Measurements from ENCODE around the gene VWC2L. TPM values are rescaled to one million over a fixed set of nuclear protein-coding genes. Genes with fewer than 3 reads are reported as not detected.

VWC2L gene
- polyA plus RNA-seq (2013, experiment 1 of 2), result not detected
- polyA plus RNA-seq (2013, experiment 2 of 2), result 0.10 TPM

- Histone ChIP-seq H3K36me3 (ENCODE audit: control insufficient read depth, insufficient read depth, low read length) (no peaks in the 10 kb centered on the region), H3K27ac (ENCODE audit: low read depth, low read length, severe bottlenecking) (no peak within 1 kb of the TSS), H3K4me1 (ENCODE audit: control insufficient read depth, insufficient read depth, low read length, poor library complexity, severe bottlenecking) (no peaks in the 10 kb centered on the region), H3K9me3 (ENCODE audit: control insufficient read depth, low read length) (no peaks in the 10 kb centered on the region), H3K4me3 (ENCODE audit: extremely low read depth, insufficient read depth, low read length, poor library complexity, severe bottlenecking) (no peak within 1 kb of the TSS)
- WGBS, 2 experiments (ENCODE audit: insufficient coverage in 2 of 2), result 13% methylated on average over 15 to 16 of the region's 19 CpGs
These were observed at the start of gene VWC2L for GRCh38 chr2:214410918-214411554. Gene VWC2L, plus strand, starts transcription at chr2:214411054. Its CDS starts 3,140 bp downstream, at chr2:214414194.

- Histone ChIP-seq H3K9me3 (ENCODE audit: control insufficient read depth, low read length) (peaks cover 11% of the 10 kb centered on the region), H3K36me3 (ENCODE audit: control insufficient read depth, insufficient read depth, low read length) (no peaks in the 10 kb centered on the region), H3K4me3 (ENCODE audit: extremely low read depth, insufficient read depth, low read length, poor library complexity, severe bottlenecking) (no peak overlapping the region), H3K27ac (ENCODE audit: low read depth, low read length, severe bottlenecking) (no peak overlapping the region), H3K4me1 (ENCODE audit: control insufficient read depth, insufficient read depth, low read length, poor library complexity, severe bottlenecking) (no peaks in the 10 kb centered on the region)
- 86 to 100% methylated on average over 1 of the region's 4 CpGs for WGBS, 2 experiments (ENCODE audit: insufficient coverage in 2 of 2)
These were observed 49.7 kb upstream of the VWC2L start for GRCh38 chr2:214361116-214361515.

GRCh38 chr2:214365549-214365948 lies 45.3 kb upstream of the VWC2L start:
- H3K36me3 ChIP-seq (ENCODE audit: control insufficient read depth, insufficient read depth, low read length), result no peaks in the 10 kb centered on the region
- H3K27ac ChIP-seq (ENCODE audit: low read depth, low read length, severe bottlenecking), result no peak overlapping the region
- H3K4me1 ChIP-seq (ENCODE audit: control insufficient read depth, insufficient read depth, low read length, poor library complexity, severe bottlenecking), result no peaks in the 10 kb centered on the region
- no peak overlapping the region for H3K4me3 ChIP-seq (ENCODE audit: extremely low read depth, insufficient read depth, low read length, poor library complexity, severe bottlenecking)
- no peaks in the 10 kb centered on the region for H3K9me3 ChIP-seq (ENCODE audit: control insufficient read depth, low read length)
- WGBS, 2 experiments (ENCODE audit: insufficient coverage in 2 of 2), result no CpG with 5 or more reads among the region's 1 CpG

- Histone ChIP-seq H3K36me3 (ENCODE audit: control insufficient read depth, insufficient read depth, low read length) (no peaks in the 10 kb centered on the region), H3K4me1 (ENCODE audit: control insufficient read depth, insufficient read depth, low read length, poor library complexity, severe bottlenecking) (no peaks in the 10 kb centered on the region), H3K27ac (ENCODE audit: low read depth, low read length, severe bottlenecking) (no peak overlapping the region), H3K4me3 (ENCODE audit: extremely low read depth, insufficient read depth, low read length, poor library complexity, severe bottlenecking) (no peak overlapping the region), H3K9me3 (ENCODE audit: control insufficient read depth, low read length) (no peaks in the 10 kb centered on the region)
- WGBS, 2 experiments (ENCODE audit: insufficient coverage in 2 of 2), result 100% methylated on average over 1 of the region's 3 CpGs; no CpG with 5 or more reads in 1 of the 2 experiments
These were observed 43.7 kb upstream of the VWC2L start for GRCh38 chr2:214367171-214367570.

- no peak overlapping the region for H3K27ac ChIP-seq (ENCODE audit: low read depth, low read length, severe bottlenecking)
- 96 to 100% methylated on average over 5 of the region's 7 CpGs for WGBS, 2 experiments (ENCODE audit: insufficient coverage in 2 of 2)
These were observed 34.1 kb upstream of the VWC2L start for GRCh38 chr2:214376618-214377285.

DNA sequence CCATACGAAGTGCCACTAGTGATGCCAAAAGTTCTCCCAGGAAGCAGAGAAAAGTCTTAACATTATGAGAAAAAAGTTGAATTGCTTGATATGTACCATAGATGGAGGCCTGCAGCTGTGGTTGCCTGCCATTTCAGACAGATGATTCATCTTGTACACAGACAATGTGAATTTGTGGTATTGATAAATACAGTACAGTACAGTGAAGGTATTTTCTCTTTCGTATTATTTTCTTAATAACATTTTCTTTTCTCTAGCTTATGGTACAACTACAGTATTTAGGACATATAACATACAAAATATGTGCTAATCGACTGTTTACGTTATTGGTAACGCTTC lies 33.6 kb upstream of the VWC2L start:
- H3K36me3 ChIP-seq (ENCODE audit: control insufficient read depth, insufficient read depth, low read length), result no peaks in the 10 kb centered on the region
- no peak overlapping the region for H3K27ac ChIP-seq (ENCODE audit: low read depth, low read length, severe bottlenecking)
- H3K4me3 ChIP-seq (ENCODE audit: extremely low read depth, insufficient read depth, low read length, poor library complexity, severe bottlenecking), result no peak overlapping the region
- H3K4me1 ChIP-seq (ENCODE audit: control insufficient read depth, insufficient read depth, low read length, poor library complexity, severe bottlenecking), result no peaks in the 10 kb centered on the region
- H3K9me3 ChIP-seq (ENCODE audit: control insufficient read depth, low read length), result no peaks in the 10 kb centered on the region
- WGBS, 2 experiments (ENCODE audit: insufficient coverage in 2 of 2), result 100% methylated on average over 1 of the region's 5 CpGs

More at GRCh38 chr2:214376618-214377285, 34.1 kb upstream of the VWC2L start:
- Histone ChIP-seq H3K9me3 (ENCODE audit: control insufficient read depth, low read length) (no peaks in the 10 kb centered on the region), H3K4me1 (ENCODE audit: control insufficient read depth, insufficient read depth, low read length, poor library complexity, severe bottlenecking) (no peaks in the 10 kb centered on the region), H3K36me3 (ENCODE audit: control insufficient read depth, insufficient read depth, low read length) (no peaks in the 10 kb centered on the region), H3K4me3 (ENCODE audit: extremely low read depth, insufficient read depth, low read length, poor library complexity, severe bottlenecking) (no peak overlapping the region)

GRCh38 chr2:214378455-214379103 lies 32.3 kb upstream of the VWC2L start:
- no peaks in the 10 kb centered on the region for H3K36me3 ChIP-seq (ENCODE audit: control insufficient read depth, insufficient read depth, low read length)
- WGBS, 2 experiments (ENCODE audit: insufficient coverage in 2 of 2), result 81 to 91% methylated on average over 2 to 3 of the region's 3 CpGs
- H3K27ac ChIP-seq (ENCODE audit: low read depth, low read length, severe bottlenecking), result no peak overlapping the region
- H3K4me1 ChIP-seq (ENCODE audit: control insufficient read depth, insufficient read depth, low read length, poor library complexity, severe bottlenecking), result no peaks in the 10 kb centered on the region
- H3K9me3 ChIP-seq (ENCODE audit: control insufficient read depth, low read length), result no peaks in the 10 kb centered on the region
- H3K4me3 ChIP-seq (ENCODE audit: extremely low read depth, insufficient read depth, low read length, poor library complexity, severe bottlenecking), result no peak overlapping the region

DNA sequence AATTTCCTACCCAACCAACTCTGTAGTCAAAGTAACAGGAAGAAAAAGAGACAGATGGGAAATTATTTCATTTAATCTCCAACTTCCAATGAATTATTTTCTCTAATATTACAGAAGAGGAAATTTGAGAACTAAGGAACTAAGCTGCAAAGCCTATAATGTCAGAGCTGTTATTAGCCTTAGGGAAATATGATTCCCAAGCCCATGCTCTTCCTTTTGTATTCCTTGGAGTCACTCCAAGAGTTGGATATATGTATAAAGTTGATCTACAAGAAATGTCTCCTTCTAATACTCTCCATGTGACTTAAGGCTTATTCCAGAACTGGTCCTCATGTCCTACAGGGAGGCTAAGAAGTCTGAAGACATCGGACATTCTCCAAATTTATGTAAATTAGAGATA lies 31.6 kb upstream of the VWC2L start:
- 100% methylated on average over 1 of the region's 1 CpG; no CpG with 5 or more reads in 1 of the 2 experiments for WGBS, 2 experiments (ENCODE audit: insufficient coverage in 2 of 2)
- Histone ChIP-seq H3K27ac (ENCODE audit: low read depth, low read length, severe bottlenecking) (no peak overlapping the region), H3K36me3 (ENCODE audit: control insufficient read depth, insufficient read depth, low read length) (no peaks in the 10 kb centered on the region), H3K4me3 (ENCODE audit: extremely low read depth, insufficient read depth, low read length, poor library complexity, severe bottlenecking) (no peak overlapping the region), H3K4me1 (ENCODE audit: control insufficient read depth, insufficient read depth, low read length, poor library complexity, severe bottlenecking) (no peaks in the 10 kb centered on the region), H3K9me3 (ENCODE audit: control insufficient read depth, low read length) (no peaks in the 10 kb centered on the region)

GRCh38 chr2:214380681-214381080 lies 30.2 kb upstream of the VWC2L start:
- H3K36me3 ChIP-seq (ENCODE audit: control insufficient read depth, insufficient read depth, low read length), result no peaks in the 10 kb centered on the region
- H3K27ac ChIP-seq (ENCODE audit: low read depth, low read length, severe bottlenecking), result no peak overlapping the region
- H3K4me3 ChIP-seq (ENCODE audit: extremely low read depth, insufficient read depth, low read length, poor library complexity, severe bottlenecking), result no peak overlapping the region
- H3K9me3 ChIP-seq (ENCODE audit: control insufficient read depth, low read length), result no peaks in the 10 kb centered on the region
- WGBS, 2 experiments (ENCODE audit: insufficient coverage in 2 of 2), result 80 to 88% methylated on average over 4 of the region's 5 CpGs
- H3K4me1 ChIP-seq (ENCODE audit: control insufficient read depth, insufficient read depth, low read length, poor library complexity, severe bottlenecking), result no peaks in the 10 kb centered on the region

GRCh38 chr2:214382229-214382628 lies 28.6 kb upstream of the VWC2L start:
- Histone ChIP-seq H3K4me1 (ENCODE audit: control insufficient read depth, insufficient read depth, low read length, poor library complexity, severe bottlenecking) (no peaks in the 10 kb centered on the region), H3K4me3 (ENCODE audit: extremely low read depth, insufficient read depth, low read length, poor library complexity, severe bottlenecking) (no peak overlapping the region), H3K9me3 (ENCODE audit: control insufficient read depth, low read length) (no peaks in the 10 kb centered on the region), H3K36me3 (ENCODE audit: control insufficient read depth, insufficient read depth, low read length) (no peaks in the 10 kb centered on the region), H3K27ac (ENCODE audit: low read depth, low read length, severe bottlenecking) (no peak overlapping the region)
- no CpG with 5 or more reads among the region's 2 CpGs for WGBS, 2 experiments (ENCODE audit: insufficient coverage in 2 of 2)

- H3K36me3 ChIP-seq (ENCODE audit: control insufficient read depth, insufficient read depth, low read length), result no peaks in the 10 kb centered on the region
- no peak overlapping the region for H3K4me3 ChIP-seq (ENCODE audit: extremely low read depth, insufficient read depth, low read length, poor library complexity, severe bottlenecking)
- H3K9me3 ChIP-seq (ENCODE audit: control insufficient read depth, low read length), result no peaks in the 10 kb centered on the region
- H3K4me1 ChIP-seq (ENCODE audit: control insufficient read depth, insufficient read depth, low read length, poor library complexity, severe bottlenecking), result no peaks in the 10 kb centered on the region
- 68 to 100% methylated on average over 1 to 2 of the region's 2 CpGs for WGBS, 2 experiments (ENCODE audit: insufficient coverage in 2 of 2)
- no peak overlapping the region for H3K27ac ChIP-seq (ENCODE audit: low read depth, low read length, severe bottlenecking)
These were observed 24.1 kb upstream of the VWC2L start for GRCh38 chr2:214386720-214387119.

Data from mesodermal cell (in vitro differentiated cells).